Heart left ventricle (tissue), 16 donors: ENCODE measurements around the gene ARHGEF17. TPM values are rescaled to one million over a fixed set of nuclear protein-coding genes. Genes with fewer than 3 reads are reported as not detected.

ENCODE experiments used
- ATAC-seq, 4 donors: fragments of 200-7000 bp; cut with Tn5 transposase; one replicate each; pipeline ENCODE4 v1.9.1; 2020 to 2022; ENCODE audit warnings: moderate library complexity in 4 of 4, mild to moderate bottlenecking in 3 of 4, moderate number of reproducible peaks in 1 of 4
- DNase-seq, 5 donors: peaks; one replicate each; pipeline ENCODE4 v3.0.0-alpha.2; 2020
- H3K27ac ChIP-seq, 12 donors: fragments of 200-600 bp; sonication (generic) in 4 of 12; one replicate each; pipeline versions ENCODE4 v1.5.0 to v1.8.0; 2016 to 2022; ENCODE audit warnings: mild to moderate bottlenecking in 2 of 12
- H3K27me3 ChIP-seq, 9 donors: fragments of 200-600 bp; sonication (generic) in 2 of 9; one replicate each; pipeline versions ENCODE4 v1.5.1 to v1.8.0; 2016 to 2022; ENCODE audit warnings: mild to moderate bottlenecking in 3 of 9
- H3K36me3 ChIP-seq, 9 donors: fragments of 200-600 bp; sonication (generic) in 2 of 9; one replicate each; pipeline versions ENCODE4 v1.5.0 to v1.8.0; 2018 to 2022; ENCODE audit warnings: mild to moderate bottlenecking in 2 of 9
- H3K4me1 ChIP-seq, 12 donors: fragments of 200-600 bp; sonication (generic) in 4 of 12; one replicate each; pipeline versions ENCODE4 v1.5.0 to v1.8.0; 2016 to 2022; ENCODE audit warnings: mild to moderate bottlenecking in 3 of 12
- H3K4me3 ChIP-seq, 12 donors: fragments of 200-600 bp; sonication (generic) in 4 of 12; one replicate each; pipeline versions ENCODE4 v1.5.0 to v1.8.0; 2017 to 2022; ENCODE audit warnings: mild to moderate bottlenecking in 9 of 12, moderate library complexity in 4 of 12
- H3K9me3 ChIP-seq, 12 donors: fragments of 200-600 bp; sonication (generic) in 4 of 12; one replicate each; pipeline versions ENCODE4 v1.5.0 to v1.8.0; 2016 to 2022; ENCODE audit warnings: mild to moderate bottlenecking in 1 of 12
- CTCF ChIP-seq, 12 donors: fragments of 200-600 bp; sonication (generic) in 4 of 12; IDR thresholded peaks; one replicate each; pipeline versions ENCODE4 v1.5.0 to v1.8.0; 2018 to 2022; ENCODE audit warnings: antibody characterized with exemption in 12 of 12, mild to moderate bottlenecking in 5 of 12
- POLR2A ChIP-seq, 2 donors: fragments of 450-650 bp; IDR thresholded peaks; one replicate each; pipeline ENCODE4 v1.6.1; 2017; ENCODE audit warnings: antibody characterized with exemption in 2 of 2, mild to moderate bottlenecking in 2 of 2, moderate library complexity in 2 of 2
- WGBS, 4 donors: extraction: QIAGEN DNeasy Blood & Tissue Kit in 2 of 4; methylation state at CpG; one replicate each; pipeline versions ENCODE4 v1.1.5 to v1.1.7; 2013 to 2018; 5-methylcytosine and 5-hydroxymethylcytosine counted together
- intact Hi-C, 10 donors: fragments of 100-400 bp; cut with DNase I; formaldehyde crosslinking; loops; one replicate each; pipeline versions ENCODE4 v1.11.1 to v1.14.2; 2022
- polyA plus RNA-seq, 2 donors: library from polyadenylated mRNA; stranded (reverse); fragments of 200-250 nt; gene quantifications; one replicate each; pipeline ENCODE4 v1.2.3, GENCODE V29; 2013
- total RNA-seq, 9 donors: library from RNA; depleted of rRNA in 2 of 9; stranded (reverse); fragments of >200 nt in 2 of 9; fragmentation: NEBNext Ultra II Directional in 3 of 9; extraction: Animal tissue kit (Norgen Biotek cat#: 25700) in 3 of 9; gene quantifications; one replicate each; pipeline versions ENCODE4 v1.1.0 to v1.2.4, GENCODE V29; 2016 to 2023
- donor health status: ischemic (EF 13 %, LVEDD 7.1; RV severe dilation, severe dysfunction).
- donor health status: healthy with polysubstance abuse.
- donor health status: DM: no; HTN: yes; CAD: no.
- donor health status: DM: no; HTN: no; CAD: no.
- donor health status: ischemic (EF 25% LVEDD 6.9; RV normal size, moderate dysfunction).
- donor health status: ischemic (EF 25% LVEDD 5.7; RV mildly dilated, moderate dysfunction).
- donor health status: healthy.
- donor health status: DM: yes; HTN: yes; CAD: no.
- donor health status: ischemic (EF 35%, LVEDD 5.7; RV mildly dilated, moderate dysfunction).
- donor health status: nonischemic (EF 11% LVEDD 7.7; RV severe dilation, severe dysfunction).
- donor health status: DM: yes; HTN: yes; CAD: no.
- donor health status: PGD.
- donor health status: ischemic (EF 29% LVEDD 5.4; RV normal size, mild dysfunction).
- donor health status: nonischemic (EF 23%, LVEDD 6.1; RV moderate dilation, normal function).

ARHGEF17 gene
- total and polyA plus RNA-seq, 11 donors: 27.5 to 83.9 (median 56.5) TPM

- WGBS, 4 donors: 81 to 89% (median 83%) methylated on average over 16 to 20 of the region's 20 CpGs
- no peak overlapping the region for H3K27ac ChIP-seq
- intact Hi-C loops: no loop called here
- H3K36me3 ChIP-seq: peaks cover 4 to 66% (median 57%) of the 10 kb centered on the region in 9 donors
- no peaks in the 10 kb centered on the region for H3K9me3 ChIP-seq
- no peak for DNase-seq
- no peak overlapping the region for H3K4me3 ChIP-seq
- no peak for TF ChIP-seq POLR2A (IDR thresholded peaks at IDR 0.05)
- TF ChIP-seq CTCF (IDR thresholded peaks at IDR 0.05): no peak
- no peak for ATAC-seq
- peaks cover 0 to 33% (median 8%) of the 10 kb centered on the region in 12 donors for H3K4me1 ChIP-seq
- no peaks in the 10 kb centered on the region for H3K27me3 ChIP-seq
These were observed 59.5 kb downstream of the ARHGEF17 start for GRCh38 chr11:73367482-73368024.

- Histone ChIP-seq H3K9me3 (no peaks in the 10 kb centered on the region), H3K4me1 (peaks cover 0 to 28% (median 19%) of the 10 kb centered on the region in 12 donors), H3K4me3 (no peak overlapping the region), H3K27ac (peak overlapping the region in 10 of 12 donors; percentile 4 to 68 (median 42)), H3K36me3 (peaks cover 0 to 17% (median 12%) of the 10 kb centered on the region in 9 donors), H3K27me3 (no peaks in the 10 kb centered on the region)
- DNase-seq (peak in 3 of 5 donors; percentile 42 to 62 (median 54)), ATAC-seq (peak; percentile 11 to 16 (median 12))
- TF ChIP-seq POLR2A (IDR thresholded peaks at IDR 0.05) (no peak), CTCF (IDR thresholded peaks at IDR 0.05) (peak in 5 of 12 donors; percentile 17 to 34 (median 32))
- 41 to 56% (median 50%) methylated on average over 4 to 6 of the region's 6 CpGs for WGBS, 4 donors
- intact Hi-C loops: loop anchor here in 1 of 10 donors (10.0 kb wide), 1 partner anchor 292 kb away; no protein-coding TSS in a partner anchor
These were observed 64.4 kb downstream of the ARHGEF17 start for GRCh38 chr11:73372375-73372993.

DNA sequence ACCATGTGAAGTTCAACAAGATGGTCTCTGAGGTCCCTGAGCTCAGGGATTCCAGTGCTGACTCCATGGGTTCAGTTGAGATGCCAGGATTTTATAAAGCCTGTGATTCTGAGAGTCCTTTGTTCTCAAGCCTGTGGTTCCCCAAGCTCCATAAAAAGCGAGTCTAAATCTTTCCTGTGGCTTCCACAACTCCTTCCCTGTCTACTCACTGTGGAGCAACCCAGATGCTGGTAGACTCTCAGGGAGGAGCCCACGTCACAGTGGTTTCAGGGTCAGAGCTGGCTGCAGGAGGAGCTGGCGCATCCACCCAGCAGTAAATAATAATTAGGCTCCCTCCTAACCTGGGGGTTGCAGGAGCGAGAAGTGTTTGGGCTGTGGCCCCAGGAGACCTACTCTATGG lies 66.1 kb downstream of the ARHGEF17 start:
- Histone ChIP-seq H3K4me3 (no peak overlapping the region), H3K27ac (no peak overlapping the region), H3K9me3 (no peaks in the 10 kb centered on the region), H3K4me1 (peaks cover 0 to 37% (median 25%) of the 10 kb centered on the region in 12 donors), H3K27me3 (no peaks in the 10 kb centered on the region), H3K36me3 (peaks cover 0 to 4% (median 0%) of the 10 kb centered on the region in 9 donors)
- ATAC-seq: no peak
- no peak for DNase-seq
- intact Hi-C loops: loop anchor here in 1 of 10 donors (10.0 kb wide), 1 partner anchor 291 kb away; no protein-coding TSS in a partner anchor
- 80 to 90% (median 87%) methylated on average over 3 to 4 of the region's 4 CpGs for WGBS, 4 donors
- TF ChIP-seq POLR2A (IDR thresholded peaks at IDR 0.05) (no peak), CTCF (IDR thresholded peaks at IDR 0.05) (no peak)

- WGBS, 4 donors: 60 to 65% (median 62%) methylated on average over 6 of the region's 6 CpGs
- intact Hi-C loops: loop anchor here in 1 of 10 donors (1.0 to 10.0 kb wide), 2 partner anchors 68 to 289 kb away; no protein-coding TSS in a partner anchor
- Histone ChIP-seq H3K27me3 (no peaks in the 10 kb centered on the region), H3K27ac (peak overlapping the region in 11 of 12 donors; percentile 52 to 92 (median 82)), H3K4me3 (peak overlapping the region in 10 of 12 donors; percentile 61 to 92 (median 73)), H3K9me3 (no peaks in the 10 kb centered on the region), H3K4me1 (peaks cover 0 to 54% (median 34%) of the 10 kb centered on the region in 12 donors), H3K36me3 (no peaks in the 10 kb centered on the region)
- ATAC-seq (no peak), DNase-seq (no peak)
- TF ChIP-seq POLR2A (IDR thresholded peaks at IDR 0.05) (no peak), CTCF (IDR thresholded peaks at IDR 0.05) (no peak)
These were observed 67.7 kb downstream of the ARHGEF17 start for GRCh38 chr11:73375830-73376159.
